Measurements from ENCODE around the gene SLX4IP. TPM values are rescaled to one million over a fixed set of nuclear protein-coding genes. Genes with fewer than 3 reads are reported as not detected.

Gene SLX4IP
- total and polyA plus RNA-seq, 10 donors = 2.8 to 9.0 (median 5.1) TPM

GRCh38 chr20:10556519-10557083, 121.5 kb downstream of the SLX4IP start:
- 86 to 95% (median 90%) methylated on average over 2 of the region's 2 CpGs for WGBS, 5 donors
- H3K4me3 ChIP-seq = no peak overlapping the region

DNA sequence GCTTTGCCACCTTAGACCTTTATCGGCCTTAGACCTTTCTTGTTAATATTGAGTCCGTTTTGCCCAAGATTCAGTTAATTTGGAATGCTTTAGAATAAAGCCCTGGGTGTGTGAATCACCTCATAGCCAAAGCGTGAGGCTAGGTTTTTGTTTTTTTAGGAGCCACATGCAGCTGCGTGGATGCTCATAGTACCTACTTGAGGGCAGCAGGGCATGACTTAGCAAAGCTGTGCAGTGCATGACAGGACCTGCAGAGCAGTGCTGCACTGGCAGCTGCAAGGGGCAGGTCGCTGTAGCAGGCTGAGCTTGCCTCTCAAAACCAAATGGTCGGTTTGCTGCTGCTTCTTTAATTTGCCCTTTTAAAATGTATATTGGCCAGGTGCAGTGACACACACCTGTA, 122.6 kb downstream of the SLX4IP start:
- peaks cover 0 to 11% (median 6%) of the 10 kb centered on the region in 6 donors for H3K4me1 ChIP-seq
- WGBS, 5 donors = 92 to 95% (median 93%) methylated on average over 5 to 6 of the region's 6 CpGs

More at GRCh38 chr20:10556519-10557083, 121.5 kb downstream of the SLX4IP start:
- H3K4me1 ChIP-seq = peaks cover 0 to 22% (median 13%) of the 10 kb centered on the region in 6 donors
- intact Hi-C loops (cut with DNase I; ENCODE audit: low total_unique reads) = no loop called here
- peaks cover 0 to 20% (median 0%) of the 10 kb centered on the region in 6 donors for H3K36me3 ChIP-seq
- TF ChIP-seq CTCF (IDR thresholded peaks at IDR 0.05 in 8 of 11, conservative IDR thresholded peaks at IDR 0.05 in 3 of 11) = no peak
- H3K27me3 ChIP-seq (replicated peaks in 1 of 7) = no peaks in the 10 kb centered on the region
- no peak overlapping the region for H3K27ac ChIP-seq
- no peaks in the 10 kb centered on the region for H3K9me3 ChIP-seq
- DNase-seq = no peak

DNA sequence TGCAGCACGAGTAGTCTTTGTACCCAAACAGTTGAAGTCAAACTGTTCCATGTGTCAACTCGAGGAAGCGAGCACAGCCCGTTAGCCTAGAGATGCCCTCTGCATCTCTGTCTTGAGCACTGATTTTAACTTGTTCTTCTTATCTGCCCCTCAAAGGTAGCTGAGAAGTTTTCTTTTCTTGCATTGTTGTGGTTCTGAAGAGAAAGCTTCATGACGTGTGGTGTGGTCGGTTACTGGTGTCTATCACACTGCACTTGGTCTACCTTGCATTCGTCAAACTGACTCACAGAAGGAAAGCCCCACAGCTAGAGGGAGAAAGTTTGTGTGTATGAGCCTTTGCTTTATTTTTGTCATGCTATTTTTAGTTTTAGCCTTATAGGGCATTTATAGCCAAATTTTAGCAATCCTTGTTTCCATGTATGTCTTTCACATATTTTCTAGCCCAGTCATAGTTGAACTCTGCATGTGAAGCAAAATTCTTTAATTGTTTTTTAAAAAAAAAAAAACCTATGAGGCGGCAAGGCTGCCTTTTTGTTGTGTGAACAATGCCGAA, 123.6 kb downstream of the SLX4IP start:
- TF ChIP-seq POLR2AphosphoS5 (IDR thresholded peaks at IDR 0.05) = no peak
- no peak for TF ChIP-seq CTCF (IDR thresholded peaks at IDR 0.05 in 8 of 11, conservative IDR thresholded peaks at IDR 0.05 in 3 of 11)
- TF ChIP-seq POLR2A (IDR thresholded peaks at IDR 0.05) = no peak
- Histone ChIP-seq H3K4me3 (no peak overlapping the region), H3K27me3 (replicated peaks in 1 of 7) (no peaks in the 10 kb centered on the region), H3K4me1 (peaks cover 0 to 4% (median under 1%) of the 10 kb centered on the region in 6 donors), H3K27ac (no peak overlapping the region), H3K9me3 (no peaks in the 10 kb centered on the region), H3K36me3 (peaks cover 0 to 30% (median 0%) of the 10 kb centered on the region in 6 donors)
- no peak for DNase-seq
- intact Hi-C loops (cut with DNase I; ENCODE audit: low total_unique reads) = no loop called here
- WGBS, 5 donors = 73 to 86% (median 80%) methylated on average over 9 of the region's 9 CpGs

More for the DNA sequence above, 122.6 kb downstream of the SLX4IP start:
- intact Hi-C loops (cut with DNase I; ENCODE audit: low total_unique reads) = no loop called here
- Histone ChIP-seq H3K36me3 (peaks cover 0 to 30% (median 0%) of the 10 kb centered on the region in 6 donors), H3K27me3 (replicated peaks in 1 of 7) (no peaks in the 10 kb centered on the region), H3K4me3 (no peak overlapping the region), H3K27ac (no peak overlapping the region), H3K9me3 (no peaks in the 10 kb centered on the region)
- no peak for DNase-seq
- TF ChIP-seq POLR2AphosphoS5 (IDR thresholded peaks at IDR 0.05) (no peak), CTCF (IDR thresholded peaks at IDR 0.05 in 8 of 11, conservative IDR thresholded peaks at IDR 0.05 in 3 of 11) (no peak), POLR2A (IDR thresholded peaks at IDR 0.05) (no peak)

- Histone ChIP-seq H3K27me3 (replicated peaks in 1 of 7) (no peaks in the 10 kb centered on the region), H3K27ac (no peak overlapping the region), H3K36me3 (peaks cover 0 to 30% (median 0%) of the 10 kb centered on the region in 6 donors), H3K9me3 (no peaks in the 10 kb centered on the region), H3K4me1 (peaks cover 0 to 4% (median 0%) of the 10 kb centered on the region in 6 donors), H3K4me3 (no peak overlapping the region)
- intact Hi-C loops (cut with DNase I; ENCODE audit: low total_unique reads) = no loop called here
- no peak for TF ChIP-seq POLR2AphosphoS5 (IDR thresholded peaks at IDR 0.05)
- no peak for TF ChIP-seq POLR2A (IDR thresholded peaks at IDR 0.05)
- TF ChIP-seq CTCF (IDR thresholded peaks at IDR 0.05 in 8 of 11, conservative IDR thresholded peaks at IDR 0.05 in 3 of 11) = no peak
- DNase-seq = no peak
These were observed 124.2 kb downstream of the SLX4IP start for GRCh38 chr20:10559266-10559665.
